GM12801 (cell line): Measurements from ENCODE around the gene FHIP2A.

Source experiments
- CTCF ChIP-seq: IDR thresholded peaks from one replicate; pipeline ENCODE4 v1.5.1; 2011; ENCODE audit warnings: control low read depth; ENCODE audit not compliant: insufficient read length; ENCODE audit errors: extremely low read depth

FHIP2A gene

GRCh38 chr10:114839901-114840300 is 18.3 kb downstream of the FHIP2A start:
- no peak for TF ChIP-seq CTCF

GRCh38 chr10:114845978-114846693 is 24.6 kb downstream of the FHIP2A start:
- TF ChIP-seq CTCF, result no peak

DNA sequence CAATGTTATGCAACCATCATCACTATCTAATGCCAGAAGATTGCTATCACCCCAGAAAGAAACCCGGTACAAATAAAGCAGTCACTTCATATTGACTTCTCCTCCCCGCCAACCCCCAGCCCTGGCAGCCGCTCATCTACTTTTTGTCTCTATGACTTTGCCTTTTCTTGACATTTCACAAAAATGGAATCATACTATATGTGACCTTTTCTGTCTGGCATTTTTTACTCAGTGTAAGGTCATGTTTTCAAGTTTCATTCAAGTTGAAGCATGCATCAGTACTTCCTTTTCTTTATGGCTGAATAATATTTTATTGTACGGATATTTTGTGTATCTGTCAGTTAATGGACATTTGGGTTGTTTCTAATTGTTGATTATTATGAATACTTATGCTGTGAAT is 28.1 kb downstream of the FHIP2A start:
- TF ChIP-seq CTCF, result no peak

DNA sequence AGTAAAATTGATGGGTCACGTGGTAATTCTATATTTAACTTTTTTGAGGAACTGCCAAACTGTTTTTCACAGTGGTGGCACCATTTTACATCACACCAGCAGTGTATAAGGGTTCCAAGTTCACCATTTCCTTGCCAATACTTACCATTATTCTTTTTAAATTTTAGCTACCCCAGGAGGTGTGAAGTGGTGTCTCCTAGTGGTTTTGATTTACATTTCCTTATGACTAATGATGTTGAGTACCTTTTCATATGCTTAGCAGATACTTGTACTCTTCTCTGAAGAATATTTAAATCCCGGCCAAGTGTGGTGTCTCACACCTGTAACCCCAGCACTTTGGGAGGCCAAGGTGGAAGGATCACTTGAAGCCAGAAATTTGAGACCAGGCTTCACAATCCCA is 28.5 kb downstream of the FHIP2A start:
- TF ChIP-seq CTCF, result no peak

- no peak for TF ChIP-seq CTCF
Measured at GRCh38 chr10:114851336-114851735, 29.8 kb downstream of the FHIP2A start.

DNA sequence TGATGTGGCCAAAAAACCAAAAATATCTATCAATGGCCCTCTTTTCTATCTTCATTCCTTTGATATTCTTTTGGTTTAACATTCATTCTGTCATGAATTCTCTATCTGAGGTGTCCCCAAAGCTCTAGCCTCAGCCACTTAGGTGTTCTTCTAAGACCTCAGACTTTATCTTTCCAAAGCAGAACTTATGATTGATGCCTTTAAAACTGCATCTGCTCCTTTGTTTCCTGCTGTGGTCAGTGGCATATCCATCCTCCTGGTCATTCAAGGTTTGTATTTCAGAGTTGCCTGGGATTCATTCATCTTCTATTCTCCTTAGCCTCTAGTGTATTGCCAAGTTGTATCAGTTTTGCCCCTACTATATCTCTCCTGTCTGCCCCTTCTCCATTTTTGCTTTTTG is 30.6 kb downstream of the FHIP2A start:
- no peak for TF ChIP-seq CTCF

- no peak for TF ChIP-seq CTCF
Measured at GRCh38 chr10:114854906-114855305, 33.3 kb downstream of the FHIP2A start.
